HepG2 (cell line): ENCODE measurements around the gene TRAPPC5. TPM values are rescaled to one million over a fixed set of nuclear protein-coding genes. Genes with fewer than 3 reads are reported as not detected.

Experiments used
- EEA1 ChIP-seq: sonication (generic); formaldehyde crosslinking; IDR thresholded peaks from 2 replicates; pipeline ENCODE4 v1.5.1; 2020; ENCODE audit warnings: mild to moderate bottlenecking, missing genetic modification reagents, borderline replicate concordance
- EP300 ChIP-seq, 3 experiments: sonication (generic) in 1 of 3; formaldehyde crosslinking in 1 of 3; IDR thresholded peaks; 2 replicates each; pipeline versions ENCODE4 v1.5.1 to v1.6.1; 2011 to 2020; ENCODE audit warnings: low read depth in 2 of 3, low read length in 2 of 3, borderline replicate concordance in 1 of 3, improper control_type of control experiment in 1 of 3, mild to moderate bottlenecking in 1 of 3, missing genetic modification reagents in 1 of 3, moderate library complexity in 1 of 3
- ERF ChIP-seq: IDR thresholded peaks from 2 replicates; pipeline ENCODE4 v1.6.1; 2018; ENCODE audit warnings: missing biosample characterization, missing genetic modification reagents
- KLF13 ChIP-seq: sonication (generic); formaldehyde crosslinking; IDR thresholded peaks from 2 replicates; pipeline ENCODE4 v1.4.0; 2020; ENCODE audit warnings: mild to moderate bottlenecking, missing genetic modification reagents
- MYNN ChIP-seq: sonication (generic); formaldehyde crosslinking; IDR thresholded peaks from 2 replicates; pipeline ENCODE4 v1.4.0; 2020; ENCODE audit warnings: mild to moderate bottlenecking, low read depth, missing genetic modification reagents
- NFE2L1 ChIP-seq: sonication (generic); formaldehyde crosslinking; IDR thresholded peaks from 2 replicates; pipeline ENCODE4 v1.4.0; 2020; ENCODE audit warnings: missing genetic modification reagents, mild to moderate bottlenecking, borderline replicate concordance
- NR2F1 ChIP-seq, 2 experiments: fragments of 450-650 bp in 1 of 2; formaldehyde crosslinking in 1 of 2; IDR thresholded peaks; 2 replicates each; pipeline versions ENCODE4 v1.5.0 to v1.6.1; 2016 to 2020; ENCODE audit warnings: mild to moderate bottlenecking in 1 of 2, missing compliant biosample characterization in 1 of 2, missing genetic modification reagents in 1 of 2, moderate library complexity in 1 of 2
- PTBP1 ChIP-seq: fragments of 200-400 bp; formaldehyde crosslinking; IDR thresholded peaks from 2 replicates; pipeline ENCODE4 v1.6.1; 2018; ENCODE audit warnings: low read length, low read depth; ENCODE audit not compliant: poor library complexity, severe bottlenecking
- RAD51 ChIP-seq: fragments of 450-650 bp; IDR thresholded peaks from 2 replicates; pipeline ENCODE4 v1.6.1; 2016; ENCODE audit warnings: borderline replicate concordance
- RCOR2 ChIP-seq: IDR thresholded peaks from 2 replicates; pipeline ENCODE4 v1.6.1; 2016; ENCODE audit warnings: missing biosample characterization, missing genetic modification reagents
- REL ChIP-seq: sonication (generic); formaldehyde crosslinking; conservative IDR thresholded peaks from 2 replicates; pipeline ENCODE4 v1.8.0; 2022; ENCODE audit warnings: mild to moderate bottlenecking, missing genetic modification reagents, moderate library complexity
- RXRA ChIP-seq: sonication (generic); formaldehyde crosslinking; IDR thresholded peaks from 2 replicates; pipeline ENCODE4 v1.5.1; 2020; ENCODE audit warnings: missing genetic modification reagents
- RXRB ChIP-seq: IDR thresholded peaks from 2 replicates; pipeline ENCODE4 v1.6.1; 2016; ENCODE audit warnings: borderline replicate concordance, missing genetic modification reagents, missing compliant biosample characterization
- XRCC5 ChIP-seq: fragments of 200-400 bp; formaldehyde crosslinking; optimal IDR thresholded peaks from 2 replicates; pipeline ENCODE3; 2017; ENCODE audit warnings: mild to moderate bottlenecking, low read length
- ZNF510 ChIP-seq: sonication (generic); formaldehyde crosslinking; IDR thresholded peaks from 2 replicates; pipeline ENCODE4 v1.4.0; 2020; ENCODE audit warnings: low read depth, mild to moderate bottlenecking, missing genetic modification reagents
- ZNF562 ChIP-seq: sonication (generic); formaldehyde crosslinking; IDR thresholded peaks from 2 replicates; pipeline ENCODE4 v1.8.0; 2022; ENCODE audit warnings: missing genetic modification reagents, borderline replicate concordance
- ZNF7 ChIP-seq: IDR thresholded peaks from 2 replicates; pipeline ENCODE4 v1.6.1; 2016; ENCODE audit warnings: missing biosample characterization, missing genetic modification reagents
- ZNF781 ChIP-seq: sonication (generic); formaldehyde crosslinking; IDR thresholded peaks from 2 replicates; pipeline ENCODE4 v1.5.1; 2020; ENCODE audit warnings: borderline replicate concordance, mild to moderate bottlenecking, missing genetic modification reagents; ENCODE audit errors: not compliant biosample characterization
- polyA plus RNA-seq, 8 experiments: library from polyadenylated mRNA; depleted of rRNA in 3 of 8; stranded (reverse) in 7 of 8; unstranded in 1 of 8; fragments of >200 nt; fragmentation: Illumina TruSeq in 4 of 8; extraction: Trizol in 4 of 8; gene quantifications; 2 replicates each; pipeline versions ENCODE4 v1.2.1 to v1.2.3, GENCODE V29; 2011 to 2016; ENCODE audit warnings: low read depth in 4 of 8, missing spikeins in 1 of 8, mixed read lengths in 1 of 8; ENCODE audit not compliant: insufficient read depth in 1 of 8
- total RNA-seq, 5 experiments: library from RNA; depleted of rRNA; stranded (reverse); fragments of >200 nt; fragmentation: Illumina TruSeq; extraction: Trizol; gene quantifications; 2 replicates each; pipeline ENCODE4 v1.2.3, GENCODE V29; 2016; ENCODE audit warnings: low read depth in 1 of 5
- TF ChIP-seq, protein P1 (sequence below): sonication (generic); formaldehyde crosslinking; IDR thresholded peaks from 2 replicates; pipeline ENCODE4 v1.5.1; 2020; ENCODE audit warnings: mild to moderate bottlenecking, missing genetic modification reagents, moderate library complexity
- TF ChIP-seq, protein P2 (sequence below): sonication (generic); formaldehyde crosslinking; IDR thresholded peaks from 2 replicates; pipeline ENCODE4 v1.5.0; 2020; ENCODE audit warnings: missing genetic modification reagents, mild to moderate bottlenecking, borderline replicate concordance
- TF ChIP-seq, protein P3 (sequence below): sonication (generic); formaldehyde crosslinking; IDR thresholded peaks from 2 replicates; pipeline ENCODE4 v1.5.0; 2020; ENCODE audit warnings: missing genetic modification reagents, mild to moderate bottlenecking, borderline replicate concordance
- TF ChIP-seq, protein P4 (sequence below): IDR thresholded peaks from 2 replicates; pipeline ENCODE4 v1.6.1; 2016; ENCODE audit warnings: low read depth, control low read depth

TRAPPC5 gene
- total and polyA plus RNA-seq, 2 of the 13 experiments (the other 11 are each of a cell fraction or from before 2014, with no cell fraction given), result 38.5 to 78.7 TPM

DNA sequence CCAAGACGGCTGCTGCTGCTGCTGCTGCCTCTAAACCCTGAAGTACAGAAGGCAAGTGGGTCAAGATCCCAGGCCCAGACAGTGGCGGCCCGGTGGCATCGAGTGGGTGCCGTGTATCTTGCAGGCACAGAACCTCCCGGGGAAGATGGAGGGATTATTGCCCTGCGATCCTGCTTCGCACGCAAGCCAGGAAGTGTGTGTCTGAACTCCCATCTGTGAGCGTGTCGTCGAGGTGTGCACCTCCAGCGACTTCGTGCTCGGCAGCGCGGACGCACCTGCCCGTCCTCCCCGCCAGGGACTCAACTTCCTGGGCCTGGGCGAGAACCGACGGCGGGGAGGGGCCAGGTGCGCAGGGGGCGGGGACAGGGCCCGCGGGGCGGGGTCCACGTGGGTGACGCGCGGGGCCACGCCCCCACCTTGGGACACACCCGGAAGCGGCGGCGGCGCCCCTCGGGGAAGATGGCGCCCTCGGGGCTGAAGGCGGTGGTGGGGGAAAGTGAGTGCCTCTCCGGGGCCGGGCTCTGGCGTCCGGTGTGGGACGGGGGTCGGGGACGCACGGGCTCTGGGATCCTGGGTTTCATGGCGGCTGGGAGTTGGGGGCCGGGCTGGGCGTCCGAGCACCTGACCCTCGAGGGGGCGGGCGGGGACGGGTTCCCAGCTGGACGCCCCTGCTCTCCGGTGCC lies 43.8 kb upstream of the TRAPPC5 start, which contains the start of gene STXBP2 (continued):
- TF ChIP-seq MYNN (CRISPR knock-in tag) (no peak; the same call in 1 of the 2 replicates), EP300 (IDR thresholded peaks at IDR 0.05; ENCODE audit: low read depth in 2 of 2, low read length in 2 of 2) (no peak; a peak in 1 of 4 replicates), EP300 (CRISPR knock-in tag; IDR thresholded peaks at IDR 0.05; ENCODE audit: borderline replicate concordance) (no peak), RXRA (peak; percentile 35; the same call in 1 of the 2 replicates), ZNF781 (CRISPR knock-in tag) (no peak), NFE2L1 (CRISPR knock-in tag) (no peak), ERF (CRISPR knock-in tag) (peak; percentile 84; the same call in 1 of the 2 replicates), REL (no peak), ZNF510 (CRISPR knock-in tag) (no peak), RAD51 (no peak), ZNF562 (no peak), NR2F1 (CRISPR knock-in tag; IDR thresholded peaks at IDR 0.05) (no peak), XRCC5 (no peak), RCOR2 (CRISPR knock-in tag) (no peak), ZNF7 (CRISPR knock-in tag) (no peak), EEA1 (CRISPR knock-in tag) (no peak), PTBP1 (no peak), RXRB (CRISPR knock-in tag) (no peak), KLF13 (no peak)
- TF ChIP-seq, protein P1, sequence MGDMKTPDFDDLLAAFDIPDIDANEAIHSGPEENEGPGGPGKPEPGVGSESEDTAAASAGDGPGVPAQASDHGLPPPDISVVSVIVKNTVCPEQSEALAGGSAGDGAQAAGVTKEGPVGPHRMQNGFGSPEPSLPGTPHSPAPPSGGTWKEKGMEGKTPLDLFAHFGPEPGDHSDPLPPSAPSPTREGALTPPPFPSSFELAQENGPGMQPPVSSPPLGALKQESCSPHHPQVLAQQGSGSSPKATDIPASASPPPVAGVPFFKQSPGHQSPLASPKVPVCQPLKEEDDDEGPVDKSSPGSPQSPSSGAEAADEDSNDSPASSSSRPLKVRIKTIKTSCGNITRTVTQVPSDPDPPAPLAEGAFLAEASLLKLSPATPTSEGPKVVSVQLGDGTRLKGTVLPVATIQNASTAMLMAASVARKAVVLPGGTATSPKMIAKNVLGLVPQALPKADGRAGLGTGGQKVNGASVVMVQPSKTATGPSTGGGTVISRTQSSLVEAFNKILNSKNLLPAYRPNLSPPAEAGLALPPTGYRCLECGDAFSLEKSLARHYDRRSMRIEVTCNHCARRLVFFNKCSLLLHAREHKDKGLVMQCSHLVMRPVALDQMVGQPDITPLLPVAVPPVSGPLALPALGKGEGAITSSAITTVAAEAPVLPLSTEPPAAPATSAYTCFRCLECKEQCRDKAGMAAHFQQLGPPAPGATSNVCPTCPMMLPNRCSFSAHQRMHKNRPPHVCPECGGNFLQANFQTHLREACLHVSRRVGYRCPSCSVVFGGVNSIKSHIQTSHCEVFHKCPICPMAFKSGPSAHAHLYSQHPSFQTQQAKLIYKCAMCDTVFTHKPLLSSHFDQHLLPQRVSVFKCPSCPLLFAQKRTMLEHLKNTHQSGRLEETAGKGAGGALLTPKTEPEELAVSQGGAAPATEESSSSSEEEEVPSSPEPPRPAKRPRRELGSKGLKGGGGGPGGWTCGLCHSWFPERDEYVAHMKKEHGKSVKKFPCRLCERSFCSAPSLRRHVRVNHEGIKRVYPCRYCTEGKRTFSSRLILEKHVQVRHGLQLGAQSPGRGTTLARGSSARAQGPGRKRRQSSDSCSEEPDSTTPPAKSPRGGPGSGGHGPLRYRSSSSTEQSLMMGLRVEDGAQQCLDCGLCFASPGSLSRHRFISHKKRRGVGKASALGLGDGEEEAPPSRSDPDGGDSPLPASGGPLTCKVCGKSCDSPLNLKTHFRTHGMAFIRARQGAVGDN (CRISPR knock-in tag), result peak; percentile 98
- TF ChIP-seq, protein P2, sequence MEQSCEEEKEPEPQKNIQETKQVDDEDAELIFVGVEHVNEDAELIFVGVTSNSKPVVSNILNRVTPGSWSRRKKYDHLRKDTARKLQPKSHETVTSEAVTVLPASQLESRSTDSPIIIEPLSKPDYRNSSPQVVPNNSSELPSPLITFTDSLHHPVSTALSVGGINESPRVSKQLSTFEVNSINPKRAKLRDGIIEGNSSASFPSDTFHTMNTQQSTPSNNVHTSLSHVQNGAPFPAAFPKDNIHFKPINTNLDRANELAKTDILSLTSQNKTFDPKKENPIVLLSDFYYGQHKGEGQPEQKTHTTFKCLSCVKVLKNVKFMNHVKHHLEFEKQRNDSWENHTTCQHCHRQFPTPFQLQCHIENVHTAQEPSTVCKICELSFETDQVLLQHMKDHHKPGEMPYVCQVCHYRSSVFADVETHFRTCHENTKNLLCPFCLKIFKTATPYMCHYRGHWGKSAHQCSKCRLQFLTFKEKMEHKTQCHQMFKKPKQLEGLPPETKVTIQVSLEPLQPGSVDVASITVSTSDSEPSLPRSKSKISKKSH, result no peak; the same call in 1 of the 2 replicates
- TF ChIP-seq, protein P3, sequence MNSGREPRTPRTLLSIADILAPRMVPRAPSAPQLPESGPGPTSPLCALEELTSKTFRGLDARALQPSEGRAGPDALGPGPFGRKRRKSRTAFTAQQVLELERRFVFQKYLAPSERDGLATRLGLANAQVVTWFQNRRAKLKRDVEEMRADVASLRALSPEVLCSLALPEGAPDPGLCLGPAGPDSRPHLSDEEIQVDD (CRISPR knock-in tag), result peak; percentile 89; the same call in 1 of the 2 replicates
- TF ChIP-seq, protein P4, sequence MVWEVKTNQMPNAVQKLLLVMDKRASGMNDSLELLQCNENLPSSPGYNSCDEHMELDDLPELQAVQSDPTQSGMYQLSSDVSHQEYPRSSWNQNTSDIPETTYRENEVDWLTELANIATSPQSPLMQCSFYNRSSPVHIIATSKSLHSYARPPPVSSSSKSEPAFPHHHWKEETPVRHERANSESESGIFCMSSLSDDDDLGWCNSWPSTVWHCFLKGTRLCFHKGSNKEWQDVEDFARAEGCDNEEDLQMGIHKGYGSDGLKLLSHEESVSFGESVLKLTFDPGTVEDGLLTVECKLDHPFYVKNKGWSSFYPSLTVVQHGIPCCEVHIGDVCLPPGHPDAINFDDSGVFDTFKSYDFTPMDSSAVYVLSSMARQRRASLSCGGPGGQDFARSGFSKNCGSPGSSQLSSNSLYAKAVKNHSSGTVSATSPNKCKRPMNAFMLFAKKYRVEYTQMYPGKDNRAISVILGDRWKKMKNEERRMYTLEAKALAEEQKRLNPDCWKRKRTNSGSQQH (CRISPR knock-in tag), result no peak
